AG10803 (cell line): ENCODE data around the gene RANBP17.
"Not testable (repeated sequence)": the region's sequence is repeated elsewhere in the genome, so short reads cannot be mapped to it uniquely, and the experiment has no call there.

Experiments used
- DNase-seq: peaks from one replicate; pipeline ENCODE4 v3.0.0; 2010; ENCODE audit warnings: low read depth
- H3K4me3 ChIP-seq: 2 replicates; pipeline ENCODE4 v1.5.1; 2011; ENCODE audit warnings: mild to moderate bottlenecking, low read length, control low read depth
- CTCF ChIP-seq: conservative IDR thresholded peaks from 2 replicates; pipeline ENCODE4 v1.5.1; 2011; ENCODE audit warnings: mild to moderate bottlenecking, low read length, control low read depth, inconsistent platforms

Gene RANBP17

GRCh38 chr5:170937914-170938313 is 76.1 kb downstream of the RANBP17 start:
- no peak overlapping the region for H3K4me3 ChIP-seq
- no peak for DNase-seq
- TF ChIP-seq CTCF, result no peak

DNA sequence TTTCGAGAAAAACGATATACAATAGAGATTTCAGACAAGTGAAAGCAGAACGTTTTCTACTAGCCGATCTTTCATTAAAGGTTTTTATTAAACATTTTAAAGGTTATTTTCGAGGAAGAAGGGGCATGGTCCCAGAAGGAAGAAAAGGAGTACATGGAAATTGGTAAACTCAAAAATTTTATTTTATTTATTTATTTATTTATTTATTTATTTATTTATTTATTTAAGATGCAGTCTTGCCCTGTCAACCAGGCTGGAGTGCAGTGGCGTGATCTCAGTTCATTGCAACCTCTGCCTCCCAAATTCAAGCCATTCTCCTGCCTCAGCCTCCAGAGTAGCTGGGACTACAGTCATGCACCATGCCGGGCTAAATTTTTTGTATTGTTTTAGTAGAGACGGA is 77.4 kb downstream of the RANBP17 start:
- DNase-seq, result no peak
- TF ChIP-seq CTCF, result no peak
- H3K4me3 ChIP-seq, result no peak overlapping the region

GRCh38 chr5:170941788-170942187 is 80.0 kb downstream of the RANBP17 start:
- DNase-seq, result no peak
- no peak overlapping the region for H3K4me3 ChIP-seq
- TF ChIP-seq CTCF, result no peak

DNA sequence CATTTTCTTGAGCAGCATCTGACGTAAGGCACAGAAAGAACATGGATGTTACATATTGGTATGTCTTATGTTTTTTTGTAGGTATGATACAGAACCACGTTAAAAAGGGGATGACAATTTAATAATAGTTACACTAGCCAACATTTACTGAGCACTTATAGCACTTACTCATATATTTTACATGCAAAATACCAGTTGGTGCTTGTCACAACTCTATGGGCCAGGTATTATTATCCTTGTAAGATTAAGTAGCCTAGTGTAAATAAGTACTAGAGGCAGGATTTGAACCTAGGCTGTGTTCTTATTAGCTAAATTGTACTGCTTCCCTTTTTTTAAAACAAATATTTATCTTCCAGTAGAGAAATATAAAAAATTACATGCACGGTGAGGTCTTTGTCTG is 83.5 kb downstream of the RANBP17 start:
- no peak overlapping the region for H3K4me3 ChIP-seq
- no peak for DNase-seq
- no peak for TF ChIP-seq CTCF

GRCh38 chr5:170960567-170960966 is 98.7 kb downstream of the RANBP17 start:
- no peak for DNase-seq
- no peak overlapping the region for H3K4me3 ChIP-seq
- no peak for TF ChIP-seq CTCF

DNA sequence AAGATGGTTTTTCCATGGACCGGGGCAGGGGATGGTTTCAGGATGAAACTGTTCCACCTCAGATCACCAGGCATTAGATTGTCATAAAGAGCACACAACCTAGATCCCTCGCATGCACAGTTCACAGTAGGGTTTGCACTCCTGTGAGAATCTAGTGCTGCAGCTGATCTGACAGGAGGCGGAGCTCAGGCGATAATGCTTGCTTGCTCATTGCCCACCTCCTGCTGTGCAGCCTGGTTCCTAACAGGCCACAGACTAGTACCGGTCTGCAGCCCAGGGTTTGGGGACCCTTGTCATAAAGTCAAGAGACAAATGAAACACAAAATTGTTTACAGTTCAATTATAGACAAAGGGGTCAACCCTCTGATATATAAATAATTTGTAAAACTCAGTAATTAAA is 101.7 kb downstream of the RANBP17 start:
- no peak overlapping the region for H3K4me3 ChIP-seq
- DNase-seq, result no peak
- TF ChIP-seq CTCF, result no peak

GRCh38 chr5:170974461-170974860 is 112.6 kb downstream of the RANBP17 start:
- no peak for DNase-seq
- TF ChIP-seq CTCF, result no peak
- no peak overlapping the region for H3K4me3 ChIP-seq

DNA sequence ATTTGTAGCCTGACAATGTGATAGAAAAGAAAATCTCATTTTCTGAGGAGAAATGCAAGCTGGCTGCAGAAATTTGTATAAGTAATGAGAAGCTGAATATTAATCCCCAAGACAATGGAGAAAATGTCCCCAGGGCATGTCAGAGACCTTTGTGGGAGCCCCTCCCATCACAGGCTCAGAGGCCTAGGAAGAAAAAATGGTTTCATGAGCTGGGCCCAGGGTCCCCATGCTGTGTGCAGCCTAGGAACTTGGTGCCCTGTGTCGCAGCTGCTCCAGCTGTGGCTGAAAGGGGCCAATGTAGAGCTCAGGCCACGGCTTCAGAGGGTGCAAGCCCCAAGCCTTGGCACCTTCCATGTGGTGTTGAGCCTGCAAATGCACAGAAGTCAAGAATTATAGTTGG is 118.4 kb downstream of the RANBP17 start:
- DNase-seq, H3K4me3 ChIP-seq: not testable (repeated sequence)
